ENCODE measurements around the gene SCN7A.

- no peak for TF ChIP-seq CTCF (IDR thresholded peaks at IDR 0.05)
- no peak for TF ChIP-seq POLR2A (IDR thresholded peaks at IDR 0.05)
- TF ChIP-seq POLR2AphosphoS5 (IDR thresholded peaks at IDR 0.05): no peak
- no peak for TF ChIP-seq EP300 (IDR thresholded peaks at IDR 0.05)
Measured at GRCh38 chr2:166410828-166411472, 83.1 kb downstream of the SCN7A start.
